Neuronal stem cell (in vitro differentiated cells): ENCODE data around the gene ASCC3.
A peak's percentile ranks its signal among the peaks of the same experiment; 100 is the strongest.

Source experiments
- DNase-seq: peaks from one replicate; pipeline ENCODE4 v3.0.0-alpha.2; 2013; ENCODE audit warnings: low spot score
- H2AFZ ChIP-seq: one replicate; pipeline ENCODE4 v1.6.1; 2013; ENCODE audit warnings: mild to moderate bottlenecking, low read length, inconsistent platforms
- H2AK5ac ChIP-seq: 2 replicates; pipeline ENCODE4 v1.6.1; 2013; ENCODE audit warnings: low read depth, mild to moderate bottlenecking, inconsistent platforms, low read length, moderate library complexity, mixed read lengths
- H2BK120ac ChIP-seq: 2 replicates; pipeline ENCODE4 v1.6.1; 2013; ENCODE audit warnings: low read depth, mild to moderate bottlenecking, inconsistent platforms, low read length, moderate library complexity, mixed read lengths
- H2BK12ac ChIP-seq: one replicate; pipeline ENCODE4 v1.6.1; 2013; ENCODE audit warnings: low read length, inconsistent platforms
- H2BK15ac ChIP-seq: 2 replicates; pipeline ENCODE4 v1.6.1; 2013; ENCODE audit warnings: mild to moderate bottlenecking, low read length, inconsistent platforms, mixed read lengths
- H2BK5ac ChIP-seq: one replicate; pipeline ENCODE4 v1.6.1; 2013; ENCODE audit warnings: inconsistent platforms, mild to moderate bottlenecking, low read length, moderate library complexity
- H3K14ac ChIP-seq: one replicate; pipeline ENCODE4 v1.6.1; 2013; ENCODE audit warnings: low read length, inconsistent platforms
- H3K18ac ChIP-seq: 2 replicates; pipeline ENCODE4 v1.6.1; 2013; ENCODE audit warnings: low read length, inconsistent platforms
- H3K23ac ChIP-seq: 2 replicates; pipeline ENCODE4 v1.6.1; 2013; ENCODE audit warnings: low read depth, mild to moderate bottlenecking, mixed read lengths, low read length, inconsistent platforms; ENCODE audit not compliant: poor library complexity
- H3K27ac ChIP-seq: replicated peaks from 3 replicates; pipeline ENCODE4 v1.5.1; 2013; ENCODE audit warnings: low read length, inconsistent platforms
- H3K27me3 ChIP-seq, 3 experiments: 2 replicates each; pipeline ENCODE4 v1.6.1; 2013; ENCODE audit warnings: low read length in 3 of 3, mild to moderate bottlenecking in 2 of 3, inconsistent platforms in 1 of 3, low read depth in 1 of 3, mixed read lengths in 1 of 3, moderate library complexity in 1 of 3; ENCODE audit not compliant: control insufficient read depth in 3 of 3, insufficient read depth in 3 of 3
- H3K36me3 ChIP-seq, 2 donors: replicated peaks in 1 of 2; 2 replicates each; pipeline ENCODE4 v1.6.1; 2013; ENCODE audit warnings: low read length in 2 of 2; ENCODE audit not compliant: control insufficient read depth in 2 of 2, insufficient read depth in 2 of 2
- H3K4ac ChIP-seq: 2 replicates; pipeline ENCODE4 v1.6.1; 2013; ENCODE audit warnings: inconsistent platforms, mild to moderate bottlenecking, low read length, moderate library complexity
- H3K4me1 ChIP-seq, 2 donors: 1 replicate in 1 of 2; 2 replicates in 1 of 2; pipeline ENCODE4 v1.6.1; 2013; ENCODE audit warnings: low read length in 2 of 2, low read depth in 1 of 2; ENCODE audit not compliant: control insufficient read depth in 2 of 2, insufficient read depth in 1 of 2
- H3K4me2 ChIP-seq: one replicate; pipeline ENCODE4 v1.6.1; 2013; ENCODE audit warnings: mild to moderate bottlenecking, low read length, inconsistent platforms; ENCODE audit not compliant: insufficient read depth, poor library complexity, severe bottlenecking
- H3K4me3 ChIP-seq, 2 donors: 2 replicates each; pipeline ENCODE4 v1.5.1; 2013; ENCODE audit warnings: low read length in 2 of 2, mild to moderate bottlenecking in 2 of 2, inconsistent platforms in 1 of 2, moderate library complexity in 1 of 2
- H3K79me1 ChIP-seq: one replicate; pipeline ENCODE4 v1.6.1; 2013; ENCODE audit warnings: low read depth, mild to moderate bottlenecking, inconsistent platforms, low read length, moderate library complexity
- H3K9ac ChIP-seq: one replicate; pipeline ENCODE4 v1.6.1; 2013; ENCODE audit warnings: mild to moderate bottlenecking, low read depth, low read length, inconsistent platforms; ENCODE audit not compliant: poor library complexity
- H3K9me3 ChIP-seq, 2 donors: replicated peaks in 1 of 2; 2 replicates each; pipeline versions ENCODE3 to v1.6.1; 2013; ENCODE audit warnings: low read length in 2 of 2, mild to moderate bottlenecking in 2 of 2, inconsistent platforms in 1 of 2, low read depth in 1 of 2, mixed read lengths in 1 of 2, moderate library complexity in 1 of 2; ENCODE audit not compliant: control insufficient read depth in 2 of 2, insufficient read depth in 1 of 2
- H4K8ac ChIP-seq: one replicate; pipeline ENCODE4 v1.6.1; 2013; ENCODE audit warnings: low read depth, mild to moderate bottlenecking, inconsistent platforms, low read length, moderate library complexity
- H4K91ac ChIP-seq: one replicate; pipeline ENCODE4 v1.6.1; 2013; ENCODE audit warnings: low read length, low read depth, mild to moderate bottlenecking, inconsistent platforms; ENCODE audit not compliant: poor library complexity
- WGBS, 2 donors: extraction: QIAGEN DNeasy Blood & Tissue Kit; methylation state at CpG; one replicate each; pipeline ENCODE4 v1.1.7; 2013; ENCODE audit warnings: missing lambda C conversion rate in 2 of 2, mixed read lengths in 1 of 2; ENCODE audit not compliant: insufficient read length in 2 of 2, insufficient replicate concordance in 1 of 2; ENCODE audit errors: extremely low coverage in 2 of 2; 5-methylcytosine and 5-hydroxymethylcytosine counted together

The ASCC3 gene

GRCh38 chr6:100503043-100503705, 378.0 kb downstream of the ASCC3 start:
- Histone ChIP-seq H2BK5ac (no peak overlapping the region), H2AK5ac (no peak overlapping the region), H2BK120ac (no peak overlapping the region), H3K23ac (no peak overlapping the region), H4K8ac (no peak overlapping the region), H3K79me1 (no peaks in the 10 kb centered on the region), H4K91ac (no peak overlapping the region), H3K9ac (no peak overlapping the region), H3K4me1 (peaks cover 0 to 2% of the 10 kb centered on the region in 2 donors), H3K14ac (no peak overlapping the region), H3K36me3 (peaks cover 0 to 20% of the 10 kb centered on the region in 2 donors), H3K27ac (no peak overlapping the region), H2AFZ (no peak overlapping the region), H3K27me3 (no peaks in the 10 kb centered on the region), H3K18ac (no peak overlapping the region), H2BK15ac (no peak overlapping the region), H3K4me3 (no peak overlapping the region), H3K4ac (no peak overlapping the region), H2BK12ac (no peak overlapping the region), H3K9me3 (no peaks in the 10 kb centered on the region), H3K4me2 (no peak overlapping the region)
- DNase-seq: no peak

- DNase-seq: no peak
- no peak overlapping the region for H2BK5ac ChIP-seq
- H2BK15ac ChIP-seq: no peak overlapping the region
- no peaks in the 10 kb centered on the region for H3K36me3 ChIP-seq
- H3K4me2 ChIP-seq: no peak overlapping the region
- no peak overlapping the region for H4K8ac ChIP-seq
- WGBS, 2 donors: no CpG with 5 or more reads among the region's 6 CpGs
- no peaks in the 10 kb centered on the region for H3K79me1 ChIP-seq
- no peak overlapping the region for H3K4me3 ChIP-seq
- no peak overlapping the region for H3K18ac ChIP-seq
- H3K9me3 ChIP-seq: peaks cover 0 to 13% of the 10 kb centered on the region in 2 donors
- no peak overlapping the region for H2BK120ac ChIP-seq
- H4K91ac ChIP-seq: no peak overlapping the region
- H3K23ac ChIP-seq: no peak overlapping the region
- no peak overlapping the region for H3K9ac ChIP-seq
- H2AFZ ChIP-seq: peak overlapping the region; percentile 41
- no peak overlapping the region for H2AK5ac ChIP-seq
- no peak overlapping the region for H2BK12ac ChIP-seq
- peaks cover 0 to 22% (median 0%) of the 10 kb centered on the region in 3 experiments for H3K27me3 ChIP-seq
- no peak overlapping the region for H3K14ac ChIP-seq
- H3K4me1 ChIP-seq: peaks cover 2 to 4% of the 10 kb centered on the region in 2 donors
- H3K27ac ChIP-seq: no peak overlapping the region
- no peak overlapping the region for H3K4ac ChIP-seq
Measured at GRCh38 chr6:100493206-100493888, 387.8 kb downstream of the ASCC3 start.

- Histone ChIP-seq H3K9ac (no peak overlapping the region), H3K9me3 (peaks cover 0 to 13% of the 10 kb centered on the region in 2 donors), H3K27ac (no peak overlapping the region), H4K91ac (no peak overlapping the region), H2BK120ac (no peak overlapping the region), H2BK15ac (no peak overlapping the region), H2BK5ac (no peak overlapping the region), H3K14ac (no peak overlapping the region), H3K4me2 (no peak overlapping the region), H3K27me3 (peaks cover 0 to 33% (median 0%) of the 10 kb centered on the region in 3 experiments), H3K4me3 (no peak overlapping the region), H3K23ac (no peak overlapping the region), H2AFZ (peak overlapping the region; percentile 24), H3K4me1 (peaks cover 2 to 4% of the 10 kb centered on the region in 2 donors), H2BK12ac (no peak overlapping the region), H3K4ac (no peak overlapping the region), H3K18ac (no peak overlapping the region), H3K36me3 (no peaks in the 10 kb centered on the region), H2AK5ac (no peak overlapping the region), H4K8ac (no peak overlapping the region), H3K79me1 (no peaks in the 10 kb centered on the region)
- no peak for DNase-seq
- no CpG with 5 or more reads among the region's 13 CpGs for WGBS, 2 donors
Measured at GRCh38 chr6:100491952-100492670, 389.0 kb downstream of the ASCC3 start.

- Histone ChIP-seq H2BK15ac (no peak overlapping the region), H2BK12ac (no peak overlapping the region), H4K8ac (no peak overlapping the region), H2BK5ac (no peak overlapping the region), H3K79me1 (no peaks in the 10 kb centered on the region), H2AK5ac (no peak overlapping the region), H3K4me1 (peaks cover 2 to 4% of the 10 kb centered on the region in 2 donors), H3K4me2 (no peak overlapping the region), H3K27me3 (peaks cover 0 to 52% (median 0%) of the 10 kb centered on the region in 3 experiments), H3K4me3 (no peak overlapping the region), H2AFZ (no peak overlapping the region), H4K91ac (no peak overlapping the region), H3K27ac (no peak overlapping the region), H3K4ac (no peak overlapping the region), H3K18ac (no peak overlapping the region), H3K36me3 (no peaks in the 10 kb centered on the region), H3K23ac (no peak overlapping the region), H2BK120ac (no peak overlapping the region), H3K9ac (no peak overlapping the region), H3K9me3 (peaks cover 0 to 13% of the 10 kb centered on the region in 2 donors), H3K14ac (no peak overlapping the region)
- no CpG with 5 or more reads among the region's 2 CpGs for WGBS, 2 donors
- DNase-seq: no peak
Measured at GRCh38 chr6:100490065-100490464, 391.1 kb downstream of the ASCC3 start.
